GM13977 (cell line): ENCODE results near the gene REEP6.

Experiments used
- DNase-seq: peaks from one replicate; pipeline ENCODE4 v3.0.0; 2012; ENCODE audit warnings: low spot score
- in situ Hi-C: fragments of 300-500 bp; cut with MboI; formaldehyde crosslinking; loops from one replicate; pipeline ENCODE4 v1.12.0; 2022; ENCODE audit warnings: low sequenced_read_pairs, low pct_unique_long_range_greater_than_20kb, mixed read lengths, inconsistent platforms; ENCODE audit not compliant: unreplicated experiment
- TF ChIP-seq, protein P1 (sequence below): IDR thresholded peaks from 2 replicates; pipeline ENCODE4 v1.5.1; 2012; ENCODE audit warnings: mild to moderate bottlenecking, control low read depth; ENCODE audit not compliant: insufficient read depth; ENCODE audit errors: extremely low read depth, missing control alignments

The REEP6 gene

DNA sequence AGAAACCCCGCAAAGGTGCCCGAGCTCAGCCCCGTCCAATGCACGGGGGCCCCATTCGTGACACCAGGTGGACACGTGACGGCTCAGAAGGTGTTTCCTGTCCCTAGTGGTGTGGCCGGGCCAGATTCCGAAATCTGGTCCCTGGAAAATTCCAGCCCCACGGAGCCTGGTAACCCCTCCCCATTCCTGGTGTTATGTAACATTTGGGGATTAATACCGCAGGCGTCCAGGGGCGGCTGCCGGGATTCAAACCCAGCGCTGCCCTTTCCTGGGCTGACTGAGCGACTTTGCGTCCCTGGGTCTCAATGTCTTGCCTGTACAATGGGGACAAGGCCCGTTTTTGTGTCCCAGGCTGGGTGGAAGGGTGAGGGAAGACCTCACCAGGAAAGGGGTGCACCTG lies 31.9 kb downstream of the REEP6 start:
- DNase-seq, result no peak
- TF ChIP-seq, protein P1, sequence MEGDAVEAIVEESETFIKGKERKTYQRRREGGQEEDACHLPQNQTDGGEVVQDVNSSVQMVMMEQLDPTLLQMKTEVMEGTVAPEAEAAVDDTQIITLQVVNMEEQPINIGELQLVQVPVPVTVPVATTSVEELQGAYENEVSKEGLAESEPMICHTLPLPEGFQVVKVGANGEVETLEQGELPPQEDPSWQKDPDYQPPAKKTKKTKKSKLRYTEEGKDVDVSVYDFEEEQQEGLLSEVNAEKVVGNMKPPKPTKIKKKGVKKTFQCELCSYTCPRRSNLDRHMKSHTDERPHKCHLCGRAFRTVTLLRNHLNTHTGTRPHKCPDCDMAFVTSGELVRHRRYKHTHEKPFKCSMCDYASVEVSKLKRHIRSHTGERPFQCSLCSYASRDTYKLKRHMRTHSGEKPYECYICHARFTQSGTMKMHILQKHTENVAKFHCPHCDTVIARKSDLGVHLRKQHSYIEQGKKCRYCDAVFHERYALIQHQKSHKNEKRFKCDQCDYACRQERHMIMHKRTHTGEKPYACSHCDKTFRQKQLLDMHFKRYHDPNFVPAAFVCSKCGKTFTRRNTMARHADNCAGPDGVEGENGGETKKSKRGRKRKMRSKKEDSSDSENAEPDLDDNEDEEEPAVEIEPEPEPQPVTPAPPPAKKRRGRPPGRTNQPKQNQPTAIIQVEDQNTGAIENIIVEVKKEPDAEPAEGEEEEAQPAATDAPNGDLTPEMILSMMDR, result no peak
- in situ Hi-C loops, result no loop called here

DNA sequence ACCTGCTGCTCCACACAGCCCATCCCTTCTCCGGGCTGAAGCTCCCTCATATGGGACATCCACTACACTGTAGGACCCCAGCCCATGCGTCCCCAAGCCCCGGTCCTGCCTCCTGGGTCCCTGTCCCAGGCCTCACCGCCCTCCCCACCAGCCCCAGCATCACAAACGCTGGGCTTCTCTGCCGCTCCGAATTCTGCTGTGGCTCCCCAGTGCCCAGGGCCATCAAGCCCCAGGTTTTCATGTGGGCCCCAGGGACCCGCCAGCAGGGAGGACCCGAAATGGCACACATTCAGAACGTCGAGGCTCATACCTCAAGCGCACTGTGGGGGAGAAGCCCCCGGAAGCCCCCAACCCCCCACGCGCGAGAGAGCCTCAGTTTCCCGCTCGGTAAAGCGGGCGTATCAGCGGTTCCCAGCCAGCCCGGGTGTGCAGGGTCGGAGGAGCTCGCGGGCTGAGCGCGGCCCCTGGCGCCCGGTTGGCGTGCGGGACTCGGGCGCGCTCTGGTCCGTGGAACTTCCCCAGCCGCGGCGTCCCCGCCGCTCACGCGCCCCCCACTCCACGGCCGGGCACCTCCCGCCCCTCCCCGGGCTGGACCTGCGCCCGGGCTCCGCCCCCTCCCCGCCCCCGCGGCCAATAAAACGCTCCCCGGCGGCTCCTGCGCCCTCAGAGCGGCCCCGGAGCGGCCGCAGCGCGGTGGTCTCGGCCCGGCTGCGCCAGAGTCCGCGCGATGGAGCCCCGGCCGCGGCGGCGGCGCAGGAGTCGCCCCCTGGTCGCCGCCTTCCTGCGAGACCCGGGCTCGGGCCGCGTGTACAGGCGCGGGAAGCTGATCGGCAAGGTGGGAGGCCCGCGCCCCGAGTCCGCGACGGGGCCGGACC lies 32.7 kb downstream of the REEP6 start, which contains the start of gene PLK5:
TSS of gene PLK5 (plus strand) at position 666 of the 875 bp plus-strand sequence. CDS start 2,920 bp downstream, outside the sequence.
- no peak for DNase-seq
- in situ Hi-C loops, result no loop called here
- TF ChIP-seq, protein P1, result no peak

DNA sequence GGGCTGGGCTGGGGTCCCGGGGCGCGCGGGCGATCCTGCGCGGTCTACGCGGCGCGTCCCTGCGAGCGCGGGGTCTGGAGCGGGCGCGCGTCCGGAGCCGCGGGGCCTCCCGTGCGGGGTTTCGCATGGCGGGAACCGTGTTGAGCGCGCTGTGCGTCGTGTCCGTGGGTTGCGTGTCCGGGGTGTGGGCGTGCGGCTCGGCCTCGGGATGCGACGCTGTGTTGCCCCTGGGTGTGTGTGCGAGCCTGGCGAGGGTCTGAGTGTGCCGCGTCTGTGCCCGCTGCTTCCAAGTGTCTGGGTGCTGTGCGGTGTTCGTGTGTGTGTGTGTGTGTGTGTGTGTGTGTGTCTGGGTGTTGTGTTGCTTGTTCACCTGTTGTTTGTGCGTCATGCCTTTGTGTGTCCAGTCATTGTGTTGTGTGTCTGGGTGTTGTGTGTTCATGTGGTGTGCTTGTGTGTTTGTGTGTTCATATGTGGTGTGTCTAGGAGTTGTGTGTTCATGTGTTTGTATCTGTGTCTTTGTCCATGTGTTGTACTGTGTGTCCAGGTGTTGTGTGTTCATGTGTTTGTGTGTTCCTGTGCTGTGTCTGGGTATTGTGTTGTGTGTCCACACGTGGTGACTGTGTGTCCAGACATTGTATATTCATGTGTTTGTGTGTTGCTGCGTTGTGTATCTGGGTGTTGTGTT lies 33.4 kb downstream of the REEP6 start:
- DNase-seq, result no peak
- TF ChIP-seq, protein P1, result no peak
- in situ Hi-C loops, result no loop called here

DNA sequence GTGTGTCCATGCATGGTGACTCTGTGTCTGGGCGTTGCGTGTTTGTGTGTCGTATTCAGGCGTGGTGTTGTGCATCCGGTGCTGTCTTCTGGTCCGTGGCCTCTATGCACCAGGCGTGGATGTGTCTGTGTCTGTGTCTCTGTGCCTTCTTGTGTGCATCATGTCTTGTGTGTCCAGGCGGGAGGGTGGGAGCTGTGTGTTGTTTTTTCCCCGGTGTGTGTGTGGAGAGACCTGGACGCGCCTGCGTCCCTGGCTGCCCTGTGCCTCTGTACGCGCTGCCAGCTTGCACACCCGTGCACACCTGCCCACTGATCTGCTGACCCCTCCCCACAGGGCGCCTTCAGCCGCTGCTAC lies 34.0 kb downstream of the REEP6 start:
- TF ChIP-seq, protein P1, result no peak
- DNase-seq, result no peak
- in situ Hi-C loops, result no loop called here

DNA sequence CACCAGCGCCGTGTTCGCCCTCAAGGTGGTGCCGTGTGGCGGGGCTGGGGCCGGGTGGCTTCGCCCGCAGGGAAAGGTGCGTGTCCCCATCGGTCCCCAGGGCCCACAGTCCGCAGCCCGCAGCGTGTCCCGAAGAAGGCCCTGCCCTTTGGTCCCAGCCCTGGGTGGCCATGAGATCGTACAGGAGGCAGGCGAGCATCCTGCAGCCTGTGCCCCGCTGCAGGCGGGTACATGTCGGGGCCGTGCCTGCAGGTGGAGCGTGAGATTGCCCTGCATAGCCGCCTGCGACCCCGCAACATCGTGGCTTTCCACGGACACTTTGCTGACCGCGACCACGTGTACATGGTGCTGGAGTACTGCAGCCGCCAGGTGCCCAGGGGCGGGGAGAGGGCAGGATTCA lies 34.4 kb downstream of the REEP6 start:
- TF ChIP-seq, protein P1, result no peak
- DNase-seq, result no peak
- in situ Hi-C loops, result no loop called here

DNA sequence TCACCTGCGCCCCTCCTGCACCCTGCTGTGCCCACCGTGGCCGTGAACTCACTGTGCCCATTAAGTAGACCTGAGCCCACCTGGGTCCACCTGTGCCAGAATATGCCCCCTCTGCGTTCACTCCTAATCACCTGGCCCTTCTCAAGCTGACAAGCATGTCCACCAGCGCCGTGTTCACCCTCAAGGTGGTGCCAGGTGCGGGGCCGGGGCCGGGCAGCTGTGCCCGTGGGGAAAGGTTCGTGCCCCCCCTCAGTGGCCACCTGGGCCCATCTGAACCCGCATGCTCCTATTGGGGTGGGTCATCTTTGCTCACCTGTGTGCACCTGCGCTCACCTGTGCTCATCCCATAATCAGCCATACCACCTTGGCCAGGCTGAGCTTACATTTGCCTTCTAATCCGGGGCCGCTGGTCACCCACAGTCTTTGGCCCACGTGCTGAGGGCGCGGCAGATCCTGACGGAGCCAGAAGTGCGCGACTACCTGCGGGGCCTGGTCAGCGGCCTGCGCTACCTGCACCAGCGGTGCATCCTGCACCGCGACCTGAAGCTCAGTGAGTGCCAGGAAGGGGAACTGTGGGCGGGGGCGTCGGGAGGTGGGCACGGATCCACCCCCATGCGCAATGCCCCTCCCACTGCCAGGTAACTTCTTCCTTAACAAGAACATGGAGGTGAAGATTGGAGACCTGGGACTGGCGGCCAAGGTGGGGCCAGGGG lies 35.2 kb downstream of the REEP6 start:
- TF ChIP-seq, protein P1, result no peak
- in situ Hi-C loops, result no loop called here
- DNase-seq, result no peak
